Stimulated activated CD4-positive, alpha-beta T cell treated with anti-CD3 and anti-CD28 coated beads, Interleukin-4, amount 100 ng/mL, for 24 hours (primary cell): ENCODE measurements around the gene XYLT1.

ENCODE experiments used
- DNase-seq: peaks from one replicate; pipeline ENCODE4 v3.0.0-alpha.2; 2020

XYLT1 gene

DNA sequence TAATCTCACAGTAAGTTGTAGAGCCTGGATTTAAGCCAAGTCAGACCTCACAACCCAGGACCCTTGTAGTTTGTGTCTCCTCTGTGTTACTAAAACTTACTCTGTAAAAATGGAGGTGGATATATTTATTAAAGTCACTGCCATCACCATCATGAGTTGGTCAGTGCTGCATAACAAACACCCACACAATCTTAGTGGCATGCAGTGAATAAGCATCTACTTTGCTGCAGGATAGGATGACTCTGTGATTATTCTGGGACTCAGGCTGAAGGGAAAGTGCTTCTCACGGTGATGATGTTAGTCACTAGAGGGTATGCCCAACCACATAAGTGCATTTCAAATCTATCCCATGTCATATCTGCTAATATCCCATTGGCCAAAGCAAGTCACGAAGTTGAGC, 398.7 kb downstream of the XYLT1 start:
- peak; percentile 7 for DNase-seq

DNA sequence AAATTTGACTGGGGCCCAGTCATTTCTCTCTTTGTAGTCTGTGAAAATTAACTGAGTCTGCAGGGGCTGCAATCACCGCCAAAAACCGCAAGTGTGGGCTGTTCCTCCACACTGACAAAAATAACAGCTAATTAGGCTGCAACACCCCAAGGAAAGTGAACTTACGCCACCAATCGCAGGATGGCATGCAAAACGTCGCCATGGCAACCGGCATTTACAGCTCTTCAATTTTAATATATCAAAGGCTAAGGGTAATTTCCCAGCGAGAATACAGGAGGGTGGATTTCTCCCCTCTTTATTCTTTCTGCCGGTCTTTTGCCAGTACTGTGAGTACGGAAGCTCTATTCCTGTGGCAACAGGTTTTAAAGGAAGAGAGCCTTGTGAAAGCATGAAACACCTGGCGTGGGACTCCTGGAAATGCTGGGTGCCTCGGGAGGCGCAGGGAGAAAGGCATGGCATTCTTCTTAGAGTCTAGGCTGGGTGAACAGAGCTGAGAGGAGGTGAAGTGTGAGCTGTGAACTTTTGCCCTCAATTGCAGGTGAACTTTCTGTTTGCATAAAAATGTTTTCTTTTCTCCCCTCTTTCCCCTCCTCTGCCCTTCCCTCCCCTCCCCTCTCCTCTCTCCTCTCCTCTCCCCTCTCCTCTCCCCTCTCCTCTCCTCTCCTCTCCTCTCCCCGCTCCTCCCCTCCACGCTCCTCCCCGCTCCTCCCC, 399.7 kb downstream of the XYLT1 start:
- DNase-seq: peak; percentile 92

DNA sequence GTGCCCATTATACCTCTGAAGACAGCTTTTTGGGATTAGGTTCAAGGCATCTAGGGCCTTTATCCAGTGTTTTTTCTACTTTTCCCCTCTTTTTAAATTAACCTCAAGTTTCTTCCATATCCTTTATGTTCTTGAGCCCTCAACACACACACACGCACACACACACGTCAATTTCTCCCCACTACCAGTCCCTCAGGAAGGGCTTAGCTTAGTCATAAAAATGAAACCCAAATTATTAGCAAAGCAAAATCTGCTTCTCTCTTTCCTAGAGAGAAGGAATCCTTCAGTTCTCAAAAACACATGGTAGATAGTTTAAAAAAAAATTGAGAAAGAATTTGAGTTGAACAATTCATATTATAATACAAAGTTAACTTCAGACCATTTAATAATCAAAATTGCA, 401.1 kb downstream of the XYLT1 start:
- DNase-seq: no peak

- DNase-seq: no peak
Observed at GRCh38 chr16:17068524-17068923, 402.2 kb downstream of the XYLT1 start.

GRCh38 chr16:17067882-17068281, 402.9 kb downstream of the XYLT1 start:
- DNase-seq: no peak

GRCh38 chr16:17063201-17064139, 407.3 kb downstream of the XYLT1 start:
- no peak for DNase-seq

DNA sequence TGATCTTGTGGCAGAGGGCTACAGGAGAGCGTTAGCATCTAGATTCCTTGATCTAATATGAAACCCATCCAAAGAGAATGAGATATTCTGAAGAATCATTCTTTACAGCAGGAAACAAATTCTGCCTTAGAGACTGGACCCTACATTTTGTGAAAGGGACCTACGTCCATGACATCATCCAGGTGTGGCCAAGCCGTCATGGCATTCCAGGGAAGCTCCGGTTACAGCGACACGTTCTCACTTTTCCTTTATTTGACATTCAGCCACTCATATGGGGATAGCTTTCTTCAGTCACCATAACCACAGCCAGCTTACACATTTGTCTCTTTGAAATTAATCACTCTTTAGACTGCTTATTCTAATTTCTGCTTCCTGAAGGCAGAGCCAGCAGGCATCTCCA, 408.1 kb downstream of the XYLT1 start:
- no peak for DNase-seq

DNA sequence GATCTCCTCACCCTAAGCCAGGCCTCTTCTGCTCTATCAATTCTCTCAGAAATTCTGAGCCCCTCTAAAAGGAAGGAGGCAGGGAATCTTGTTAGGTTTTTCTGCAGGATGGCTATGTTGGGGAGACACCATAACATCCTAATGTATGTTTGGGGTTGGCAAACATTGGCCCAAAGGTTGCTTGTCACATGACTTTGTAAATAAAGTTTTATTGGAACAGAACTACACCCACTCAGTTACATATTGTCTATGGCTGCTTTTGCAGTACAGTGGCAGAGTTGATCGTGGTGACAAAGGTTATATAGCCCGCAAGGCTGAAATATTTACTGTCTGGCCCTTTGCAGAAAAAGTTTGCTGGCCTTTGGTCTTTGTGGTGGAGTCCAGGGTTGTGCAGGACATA, 409.4 kb downstream of the XYLT1 start:
- no peak for DNase-seq

DNA sequence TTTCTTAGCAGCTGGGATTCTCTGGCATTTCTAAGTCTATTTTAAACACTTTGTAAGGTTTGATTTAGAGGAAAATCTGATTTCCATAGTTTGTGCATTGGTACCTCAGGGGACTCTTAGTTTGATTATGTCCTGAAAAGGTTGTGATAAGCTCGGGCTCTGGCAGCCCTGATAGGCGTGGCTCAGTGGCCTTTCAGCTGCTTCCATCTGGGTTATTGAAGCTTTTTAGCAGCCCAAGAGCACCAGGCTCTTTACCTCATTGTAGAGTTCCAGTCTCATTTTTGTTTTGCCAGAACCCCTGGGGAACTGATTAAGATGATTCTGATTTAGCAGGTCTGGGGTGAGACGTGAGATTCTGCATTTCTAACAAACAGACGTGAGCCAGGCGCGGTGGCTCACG, 412.3 kb downstream of the XYLT1 start:
- DNase-seq: no peak

DNA sequence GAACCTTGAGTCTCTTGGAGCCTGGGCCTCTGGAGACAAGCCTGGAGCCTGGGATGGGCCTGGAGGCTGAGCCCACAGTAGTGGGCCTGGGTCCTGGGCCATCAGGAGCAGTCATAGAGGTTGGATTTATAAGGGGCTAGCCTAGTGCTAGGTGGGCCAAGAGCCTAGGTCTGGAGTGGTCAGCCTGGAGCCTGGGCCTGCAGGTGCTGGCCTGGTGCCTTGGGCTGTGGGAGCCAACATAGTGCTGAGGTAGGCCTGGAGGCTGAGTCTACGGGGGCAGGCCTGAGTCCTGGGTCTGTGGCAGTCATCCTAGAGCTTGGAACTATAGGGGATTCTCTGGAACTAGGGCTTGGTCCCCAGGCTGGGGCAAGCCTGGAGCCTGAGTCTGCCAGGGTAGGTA, 414.1 kb downstream of the XYLT1 start:
- DNase-seq: no peak

GRCh38 chr16:17053536-17054160, 417.1 kb downstream of the XYLT1 start:
- DNase-seq: no peak
